ENCODE data around the gene SRSF2. TPM values are rescaled to one million over a fixed set of nuclear protein-coding genes. Genes with fewer than 3 reads are reported as not detected.
A peak's percentile ranks its signal among the peaks of the same experiment; 100 is the strongest.
"Not testable (repeated sequence)": the region's sequence is repeated elsewhere in the genome, so short reads cannot be mapped to it uniquely, and the experiment has no call there.

SRSF2 gene
- total and polyA plus RNA-seq, 7 donors = 57.9 to 135 (median 108) TPM

DNA sequence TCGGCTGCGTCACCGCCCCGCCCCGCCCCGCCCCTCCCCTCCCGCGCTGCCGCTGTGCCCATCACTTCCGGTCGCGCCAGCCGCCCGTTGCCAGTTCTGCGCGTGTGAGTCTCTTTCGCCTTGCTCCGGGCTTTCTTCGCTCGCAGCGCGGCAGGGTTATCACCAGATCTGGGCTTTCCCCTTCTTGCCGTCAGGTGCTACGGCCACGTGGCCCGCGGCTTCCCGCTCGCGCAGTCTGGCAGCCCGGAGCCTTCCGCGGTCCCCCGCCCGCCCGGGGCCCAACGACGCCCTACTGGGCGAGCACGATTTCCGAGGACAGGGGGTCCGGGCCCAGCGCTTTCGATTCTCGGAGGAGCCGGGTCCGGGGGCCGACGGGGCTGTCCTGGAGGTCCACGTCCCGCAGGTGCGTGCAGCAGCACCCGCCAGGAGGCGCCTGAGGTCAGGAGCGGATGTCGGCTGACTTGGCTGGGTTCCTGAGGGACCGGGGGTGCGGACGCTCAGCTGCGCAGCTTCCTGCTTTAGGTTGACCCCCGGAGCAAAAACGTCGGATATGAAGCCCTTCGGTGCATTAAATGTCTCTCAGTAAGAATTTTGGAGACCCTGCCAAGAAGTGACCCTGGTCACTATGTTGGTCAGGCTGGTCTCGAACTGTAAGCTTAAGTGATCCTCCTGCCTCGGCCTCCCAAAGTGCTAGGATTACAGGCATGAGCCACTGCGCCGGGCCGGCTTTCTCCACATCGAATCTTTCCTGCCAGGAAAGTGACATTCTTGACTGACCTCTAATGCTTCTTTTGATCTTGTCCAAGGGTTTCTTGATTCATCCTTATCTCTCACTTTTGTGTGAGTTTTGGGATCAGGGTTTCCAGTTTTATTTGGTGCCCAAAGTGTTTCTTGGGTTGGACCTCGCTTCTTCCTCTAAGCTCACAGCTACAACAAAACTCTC is 10.1 kb downstream of the SRSF2 start, which contains the start of gene METTL23:
Gene METTL23, plus strand, starts transcription at position 64 of the 943 bp plus-strand sequence. CDS start 2,872 bp downstream, outside the sequence.
- H3K36me3 ChIP-seq (ENCODE audit: insufficient read depth in 1 of 2, low read depth in 1 of 2) = peaks cover 0 to 59% of the 10 kb centered on the region in 2 donors
- ATAC-seq (peak; percentile 63 to 71 (median 66)), DNase-seq (peak; percentile 88 to 93)
- H3K4me1 ChIP-seq = peaks cover 56% of the 10 kb centered on the region
- intact Hi-C loops (cut with DNase I) = loop anchor here in 1 of 2 donors (1.0 kb wide), 1 partner anchor 9 kb away; no protein-coding TSS in a partner anchor
- H3K4me3 ChIP-seq = peak within 1 kb of the TSS; percentile 92
- H3K9me3 ChIP-seq = no peaks in the 10 kb centered on the region
- peak within 1 kb of the TSS; percentile 100 for H3K27ac ChIP-seq
- WGBS, 3 donors = 1 to 2% (median 1%) methylated on average over 61 to 71 of the region's 71 CpGs
- peak; percentile 52 for TF ChIP-seq CTCF (IDR thresholded peaks at IDR 0.05)
- no peaks in the 10 kb centered on the region for H3K27me3 ChIP-seq (ENCODE audit: insufficient read depth in 3 of 3, low read length in 2 of 3)

GRCh38 chr17:76726231-76726775 is 10.8 kb downstream of the SRSF2 start, which contains the start of gene JMJD6:
Gene JMJD6 (minus strand): TSS chr17:76726606. CDS start chr17:76726475, 131 bp downstream.
- no peaks in the 10 kb centered on the region for H3K9me3 ChIP-seq
- H3K27me3 ChIP-seq (ENCODE audit: insufficient read depth in 3 of 3, low read length in 2 of 3) = no peaks in the 10 kb centered on the region
- H3K36me3 ChIP-seq (ENCODE audit: insufficient read depth in 1 of 2, low read depth in 1 of 2) = peaks cover 0 to 59% of the 10 kb centered on the region in 2 donors
- no peak for TF ChIP-seq CTCF (IDR thresholded peaks at IDR 0.05)
- WGBS, 3 donors = 0 to 1% (median 0%) methylated on average over 38 to 60 of the region's 60 CpGs
- peak; percentile 90 to 91 (median 90) for ATAC-seq
- intact Hi-C loops (cut with DNase I) = no loop called here
- H3K4me3 ChIP-seq = peak within 1 kb of the TSS; percentile 92
- peaks cover 49% of the 10 kb centered on the region for H3K4me1 ChIP-seq
- peak within 1 kb of the TSS; percentile 100 for H3K27ac ChIP-seq
- peak; percentile 96 to 99 for DNase-seq

DNA sequence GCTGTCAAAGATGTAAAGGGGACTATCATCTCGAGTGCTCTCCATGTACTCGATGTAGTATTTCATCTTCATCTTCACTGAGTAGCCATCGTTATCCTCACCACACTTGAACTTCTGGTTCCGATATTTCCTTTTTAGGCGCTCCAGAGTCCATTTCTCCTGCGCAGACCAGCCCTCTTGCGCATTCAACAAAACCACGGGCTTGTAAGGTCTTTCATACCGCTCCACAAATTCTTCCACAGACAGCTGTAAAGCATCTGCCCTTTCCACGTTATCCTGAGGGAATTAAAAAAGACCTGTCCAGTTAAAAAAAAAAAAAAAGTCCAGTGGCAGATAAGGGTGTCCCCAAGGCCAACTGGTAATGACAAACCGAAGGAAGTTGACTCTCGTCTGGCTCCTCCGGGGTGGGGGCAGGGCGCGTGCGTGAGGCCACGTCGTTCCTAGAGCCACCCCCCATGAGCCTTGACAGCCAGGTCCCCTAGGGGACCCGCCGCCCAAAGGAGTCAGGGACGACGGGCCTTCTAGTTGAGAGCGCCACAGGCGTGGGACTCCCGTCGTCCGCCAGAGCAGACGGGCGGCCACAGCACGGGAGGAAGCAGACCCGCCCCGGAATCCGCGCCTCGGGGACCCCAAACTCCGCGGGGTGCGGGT is 11.4 kb downstream of the SRSF2 start:
- Histone ChIP-seq H3K4me1 (peaks cover 50% of the 10 kb centered on the region), H3K27me3 (ENCODE audit: insufficient read depth in 3 of 3, low read length in 2 of 3) (no peaks in the 10 kb centered on the region), H3K9me3 (no peaks in the 10 kb centered on the region), H3K4me3 (peak overlapping the region; percentile 92), H3K36me3 (ENCODE audit: insufficient read depth in 1 of 2, low read depth in 1 of 2) (peaks cover 0 to 62% of the 10 kb centered on the region in 2 donors), H3K27ac (peak overlapping the region; percentile 100)
- intact Hi-C loops (cut with DNase I) = no loop called here
- ATAC-seq (peak; percentile 68 to 77 (median 70)), DNase-seq (peak; percentile 85 to 92)
- no peak for TF ChIP-seq CTCF (IDR thresholded peaks at IDR 0.05)
- WGBS, 3 donors = 4 to 6% (median 6%) methylated on average over 32 to 38 of the region's 38 CpGs

GRCh38 chr17:76723812-76724211 is 13.3 kb downstream of the SRSF2 start:
- no peaks in the 10 kb centered on the region for H3K27me3 ChIP-seq (ENCODE audit: insufficient read depth in 3 of 3, low read length in 2 of 3)
- H3K27ac ChIP-seq = peak overlapping the region; percentile 100
- ATAC-seq (no peak), DNase-seq (no peak)
- H3K4me1 ChIP-seq = peaks cover 44% of the 10 kb centered on the region
- no peak for TF ChIP-seq CTCF (IDR thresholded peaks at IDR 0.05)
- peaks cover 6 to 66% of the 10 kb centered on the region in 2 donors for H3K36me3 ChIP-seq (ENCODE audit: insufficient read depth in 1 of 2, low read depth in 1 of 2)
- H3K4me3 ChIP-seq = peak overlapping the region; percentile 92
- H3K9me3 ChIP-seq = no peaks in the 10 kb centered on the region
- WGBS, 3 donors = 94 to 98% (median 95%) methylated on average over 9 of the region's 9 CpGs
- intact Hi-C loops (cut with DNase I) = no loop called here

DNA sequence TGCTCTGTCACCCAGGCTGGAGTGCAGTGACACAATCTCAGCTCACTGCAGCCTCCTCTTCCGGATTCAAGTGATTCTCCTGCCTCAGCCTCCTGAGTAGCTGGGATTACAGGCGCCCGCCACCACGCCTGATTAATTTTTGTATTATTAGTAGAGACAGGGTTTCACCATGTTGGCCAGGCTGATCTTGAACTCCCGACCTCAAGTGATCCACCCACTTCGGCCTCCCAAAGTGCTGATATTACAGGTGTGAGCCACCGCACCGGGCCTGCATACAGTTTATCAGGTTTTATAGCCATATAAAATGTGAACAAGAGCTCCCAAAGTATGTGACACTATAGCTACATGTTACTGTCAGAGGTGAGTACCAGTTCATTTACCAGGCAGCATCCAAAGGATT is 14.2 kb downstream of the SRSF2 start:
- H3K4me1 ChIP-seq = peaks cover 38% of the 10 kb centered on the region
- H3K27ac ChIP-seq = peak overlapping the region; percentile 100
- WGBS, 3 donors = 96 to 97% (median 97%) methylated on average over 8 of the region's 8 CpGs

More for the DNA sequence above, 14.2 kb downstream of the SRSF2 start:
- DNase-seq; ATAC-seq; H3K4me3 ChIP-seq; H3K27me3 ChIP-seq (ENCODE audit: insufficient read depth in 3 of 3, low read length in 2 of 3); H3K9me3 ChIP-seq; intact Hi-C loops (cut with DNase I): not testable (repeated sequence)
- H3K36me3 ChIP-seq (ENCODE audit: insufficient read depth in 1 of 2, low read depth in 1 of 2) = peaks cover 6 to 74% of the 10 kb centered on the region in 2 donors
